Measurements from ENCODE around the gene RAP1GAP. TPM values are rescaled to one million over a fixed set of nuclear protein-coding genes. Genes with fewer than 3 reads are reported as not detected.

RAP1GAP gene
- total and polyA plus RNA-seq, 2 donors from 2014 or later, result 39.2 to 200 TPM

DNA sequence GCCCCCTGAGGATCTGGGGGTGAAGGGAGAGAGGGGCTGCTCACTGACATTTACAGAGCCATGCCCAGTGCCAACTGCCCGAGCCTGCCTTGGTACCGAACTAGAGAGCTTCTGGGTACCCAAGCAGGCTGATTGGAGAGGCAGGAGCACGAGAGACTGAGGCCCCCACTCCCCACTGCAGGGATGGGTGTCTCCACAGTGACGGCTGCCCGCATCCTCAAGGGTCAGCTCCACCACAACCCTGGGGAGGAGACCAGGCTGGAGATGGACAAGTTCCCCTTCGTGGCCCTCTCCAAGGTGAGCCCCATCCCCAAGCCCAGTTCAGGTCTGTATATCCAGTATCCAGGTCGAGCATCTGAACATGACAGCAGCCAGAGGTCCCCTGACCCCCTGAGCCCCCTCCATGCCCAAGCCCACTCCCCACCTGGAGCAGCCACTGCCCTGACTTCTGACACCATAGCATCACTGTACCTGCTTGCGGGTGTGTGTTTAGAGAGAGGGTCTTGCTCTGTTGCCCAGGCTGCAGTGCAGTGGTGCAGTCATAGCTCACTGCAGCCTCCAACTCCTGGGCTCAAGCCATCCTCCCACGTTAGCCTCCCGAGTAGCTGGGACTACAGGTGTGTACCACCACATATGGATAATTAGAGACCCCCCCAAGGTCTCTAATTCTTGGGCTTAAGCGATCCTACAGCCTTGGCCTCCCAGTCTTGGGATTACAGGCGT, 108.1 kb downstream of the RAP1GAP start:
- TF ChIP-seq, protein P1, sequence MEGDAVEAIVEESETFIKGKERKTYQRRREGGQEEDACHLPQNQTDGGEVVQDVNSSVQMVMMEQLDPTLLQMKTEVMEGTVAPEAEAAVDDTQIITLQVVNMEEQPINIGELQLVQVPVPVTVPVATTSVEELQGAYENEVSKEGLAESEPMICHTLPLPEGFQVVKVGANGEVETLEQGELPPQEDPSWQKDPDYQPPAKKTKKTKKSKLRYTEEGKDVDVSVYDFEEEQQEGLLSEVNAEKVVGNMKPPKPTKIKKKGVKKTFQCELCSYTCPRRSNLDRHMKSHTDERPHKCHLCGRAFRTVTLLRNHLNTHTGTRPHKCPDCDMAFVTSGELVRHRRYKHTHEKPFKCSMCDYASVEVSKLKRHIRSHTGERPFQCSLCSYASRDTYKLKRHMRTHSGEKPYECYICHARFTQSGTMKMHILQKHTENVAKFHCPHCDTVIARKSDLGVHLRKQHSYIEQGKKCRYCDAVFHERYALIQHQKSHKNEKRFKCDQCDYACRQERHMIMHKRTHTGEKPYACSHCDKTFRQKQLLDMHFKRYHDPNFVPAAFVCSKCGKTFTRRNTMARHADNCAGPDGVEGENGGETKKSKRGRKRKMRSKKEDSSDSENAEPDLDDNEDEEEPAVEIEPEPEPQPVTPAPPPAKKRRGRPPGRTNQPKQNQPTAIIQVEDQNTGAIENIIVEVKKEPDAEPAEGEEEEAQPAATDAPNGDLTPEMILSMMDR (IDR thresholded peaks at IDR 0.05; ENCODE audit: borderline replicate concordance, extremely low read depth, insufficient read depth), result no peak
- no peaks in the 10 kb centered on the region for H3K36me3 ChIP-seq (ENCODE audit: control insufficient read depth in 2 of 3, insufficient read depth in 3 of 3, low read length in 3 of 3)
- peak overlapping the region in 1 of 2 donors; percentile 27 for H3K27ac ChIP-seq (ENCODE audit: low read depth in 2 of 2, low read length in 2 of 2)
- intact Hi-C loops (cut with DNase I), result no loop called here
- no peak overlapping the region for H3K9ac ChIP-seq (ENCODE audit: low read length in 3 of 3)
- no peaks in the 10 kb centered on the region for H3K27me3 ChIP-seq (ENCODE audit: control insufficient read depth, insufficient read depth, low read length)
- no peak overlapping the region for H3K4me3 ChIP-seq (ENCODE audit: low read length in 3 of 3)
- FAIRE-seq (no peak), DNase-seq (no peak)
- H3K4me1 ChIP-seq (ENCODE audit: control insufficient read depth in 2 of 3, insufficient read depth in 2 of 3, low read depth in 1 of 3, low read length in 3 of 3), result peaks cover 0 to 14% (median 14%) of the 10 kb centered on the region in 3 donors
- H3K9me3 ChIP-seq (ENCODE audit: control insufficient read depth in 2 of 3, insufficient read depth in 1 of 3, low read length in 3 of 3), result no peaks in the 10 kb centered on the region

DNA sequence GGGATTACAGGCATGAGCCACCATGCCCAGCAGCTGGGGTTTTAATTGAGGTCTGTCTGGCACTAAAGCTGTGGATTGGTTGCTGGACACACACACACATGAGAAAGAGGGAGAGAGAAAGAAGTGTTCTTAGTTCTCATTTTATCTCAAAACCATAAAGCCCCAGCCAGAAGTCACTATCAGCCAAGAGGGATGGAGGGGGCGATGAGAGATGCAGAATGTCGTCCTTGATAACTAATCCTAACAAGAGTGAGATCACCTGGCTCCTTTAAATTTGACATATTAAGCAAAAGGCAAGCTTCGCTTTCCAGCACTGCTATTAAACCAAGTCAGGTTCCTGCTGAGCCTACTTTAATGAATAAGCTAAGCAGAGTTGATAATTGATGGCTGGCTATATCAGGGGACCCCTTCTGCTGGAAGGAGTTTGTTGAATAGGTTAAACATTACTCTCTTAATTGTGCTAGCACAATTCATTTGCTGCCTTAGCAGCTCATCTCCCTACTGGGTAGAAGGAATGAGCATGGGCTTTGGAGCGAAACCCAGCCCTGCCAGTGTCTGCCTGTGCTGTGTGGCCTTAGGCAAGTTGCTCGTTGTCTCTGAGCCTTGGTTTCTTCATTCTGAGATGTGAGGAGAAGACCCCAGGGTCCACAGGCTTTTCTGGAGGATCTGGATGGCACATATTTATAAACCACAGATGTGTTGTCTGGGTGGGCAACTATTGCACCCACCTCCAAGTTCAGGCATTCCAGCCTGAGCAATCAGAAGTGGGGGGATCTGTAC, 109.2 kb downstream of the RAP1GAP start:
- no peaks in the 10 kb centered on the region for H3K36me3 ChIP-seq (ENCODE audit: control insufficient read depth in 2 of 3, insufficient read depth in 3 of 3, low read length in 3 of 3)
- TF ChIP-seq, protein P1 (IDR thresholded peaks at IDR 0.05; ENCODE audit: borderline replicate concordance, extremely low read depth, insufficient read depth), result no peak
- intact Hi-C loops (cut with DNase I), result no loop called here
- peak; percentile 60 for FAIRE-seq
- H3K9ac ChIP-seq (ENCODE audit: low read length in 3 of 3), result no peak overlapping the region
- peak in 2 of 5 donors; percentile 74 to 78 for DNase-seq
- peaks cover 0 to 14% (median 14%) of the 10 kb centered on the region in 3 donors for H3K4me1 ChIP-seq (ENCODE audit: control insufficient read depth in 2 of 3, insufficient read depth in 2 of 3, low read depth in 1 of 3, low read length in 3 of 3)
- no peaks in the 10 kb centered on the region for H3K27me3 ChIP-seq (ENCODE audit: control insufficient read depth, insufficient read depth, low read length)
- H3K9me3 ChIP-seq (ENCODE audit: control insufficient read depth in 2 of 3, insufficient read depth in 1 of 3, low read length in 3 of 3), result no peaks in the 10 kb centered on the region
- peak overlapping the region in 1 of 3 donors; percentile 12 for H3K4me3 ChIP-seq (ENCODE audit: low read length in 3 of 3)
- peak overlapping the region; percentile 27 to 53 for H3K27ac ChIP-seq (ENCODE audit: low read depth in 2 of 2, low read length in 2 of 2)

DNA sequence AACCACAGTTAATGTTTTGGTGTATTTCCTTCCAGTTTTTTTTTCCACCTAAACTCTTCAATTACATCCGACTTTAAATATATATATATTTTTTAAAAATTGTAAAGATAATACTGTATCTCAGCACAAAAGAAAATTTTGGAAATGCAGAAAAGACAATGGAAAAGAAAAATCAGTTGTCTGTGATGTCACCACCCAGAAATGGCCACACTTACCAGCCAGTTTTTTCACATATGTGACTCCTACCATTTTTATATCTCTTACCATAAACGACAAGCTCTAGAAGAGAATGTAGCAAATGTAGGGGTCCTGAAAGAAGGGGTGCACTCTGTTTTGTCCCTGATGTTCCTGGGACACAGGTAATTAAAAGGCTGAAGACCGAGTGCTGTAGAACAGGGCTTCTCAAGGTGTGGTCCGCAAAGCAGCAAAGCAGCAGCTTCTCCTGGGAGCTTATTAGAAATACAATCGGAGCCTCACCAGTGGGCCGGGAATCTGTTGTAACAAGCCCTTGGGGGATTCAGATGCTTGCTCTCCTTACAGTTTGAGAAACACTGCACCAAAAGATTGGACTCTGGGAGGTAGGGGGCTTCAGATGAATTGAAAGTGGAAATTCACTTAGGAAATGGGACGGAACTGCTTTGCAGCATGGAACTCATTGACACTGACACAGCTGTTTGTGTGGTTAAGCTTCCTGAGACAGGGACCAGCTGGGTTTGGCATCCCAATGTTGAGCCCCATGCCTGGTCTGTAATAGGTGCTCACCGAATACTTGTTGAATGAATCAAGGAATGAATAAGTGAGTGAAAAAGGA, 115.8 kb downstream of the RAP1GAP start:
- no peaks in the 10 kb centered on the region for H3K36me3 ChIP-seq (ENCODE audit: control insufficient read depth in 2 of 3, insufficient read depth in 3 of 3, low read length in 3 of 3)
- no peak overlapping the region for H3K4me3 ChIP-seq (ENCODE audit: low read length in 3 of 3)
- intact Hi-C loops (cut with DNase I), result no loop called here
- H3K4me1 ChIP-seq (ENCODE audit: control insufficient read depth in 2 of 3, insufficient read depth in 2 of 3, low read depth in 1 of 3, low read length in 3 of 3), result peaks cover 0 to 2% (median 0%) of the 10 kb centered on the region in 3 donors
- FAIRE-seq (no peak), DNase-seq (no peak)
- H3K27ac ChIP-seq (ENCODE audit: low read depth in 2 of 2, low read length in 2 of 2), result no peak overlapping the region
- TF ChIP-seq, protein P1 (IDR thresholded peaks at IDR 0.05; ENCODE audit: borderline replicate concordance, extremely low read depth, insufficient read depth), result no peak
- H3K9ac ChIP-seq (ENCODE audit: low read length in 3 of 3), result peak overlapping the region in 1 of 3 donors; percentile 2
- no peaks in the 10 kb centered on the region for H3K9me3 ChIP-seq (ENCODE audit: control insufficient read depth in 2 of 3, insufficient read depth in 1 of 3, low read length in 3 of 3)
- no peaks in the 10 kb centered on the region for H3K27me3 ChIP-seq (ENCODE audit: control insufficient read depth, insufficient read depth, low read length)
